Stimulated activated CD8-positive, alpha-beta memory T cell treated with anti-CD3 and anti-CD28 coated beads, Interleukin-4, amount 100 ng/mL, for 1 hour (primary cell): ENCODE data around the gene LIN9.
"Not testable (repeated sequence)": the region's sequence is repeated elsewhere in the genome, so short reads cannot be mapped to it uniquely, and the experiment has no call there.

ENCODE experiments used
- DNase-seq, 2 donors: peaks; one replicate each; pipeline ENCODE4 v3.0.0-alpha.2; 2020; ENCODE audit warnings: low read depth in 2 of 2, low spot score in 1 of 2

Gene LIN9, protein sequence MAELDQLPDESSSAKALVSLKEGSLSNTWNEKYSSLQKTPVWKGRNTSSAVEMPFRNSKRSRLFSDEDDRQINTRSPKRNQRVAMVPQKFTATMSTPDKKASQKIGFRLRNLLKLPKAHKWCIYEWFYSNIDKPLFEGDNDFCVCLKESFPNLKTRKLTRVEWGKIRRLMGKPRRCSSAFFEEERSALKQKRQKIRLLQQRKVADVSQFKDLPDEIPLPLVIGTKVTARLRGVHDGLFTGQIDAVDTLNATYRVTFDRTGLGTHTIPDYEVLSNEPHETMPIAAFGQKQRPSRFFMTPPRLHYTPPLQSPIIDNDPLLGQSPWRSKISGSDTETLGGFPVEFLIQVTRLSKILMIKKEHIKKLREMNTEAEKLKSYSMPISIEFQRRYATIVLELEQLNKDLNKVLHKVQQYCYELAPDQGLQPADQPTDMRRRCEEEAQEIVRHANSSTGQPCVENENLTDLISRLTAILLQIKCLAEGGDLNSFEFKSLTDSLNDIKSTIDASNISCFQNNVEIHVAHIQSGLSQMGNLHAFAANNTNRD

DNA sequence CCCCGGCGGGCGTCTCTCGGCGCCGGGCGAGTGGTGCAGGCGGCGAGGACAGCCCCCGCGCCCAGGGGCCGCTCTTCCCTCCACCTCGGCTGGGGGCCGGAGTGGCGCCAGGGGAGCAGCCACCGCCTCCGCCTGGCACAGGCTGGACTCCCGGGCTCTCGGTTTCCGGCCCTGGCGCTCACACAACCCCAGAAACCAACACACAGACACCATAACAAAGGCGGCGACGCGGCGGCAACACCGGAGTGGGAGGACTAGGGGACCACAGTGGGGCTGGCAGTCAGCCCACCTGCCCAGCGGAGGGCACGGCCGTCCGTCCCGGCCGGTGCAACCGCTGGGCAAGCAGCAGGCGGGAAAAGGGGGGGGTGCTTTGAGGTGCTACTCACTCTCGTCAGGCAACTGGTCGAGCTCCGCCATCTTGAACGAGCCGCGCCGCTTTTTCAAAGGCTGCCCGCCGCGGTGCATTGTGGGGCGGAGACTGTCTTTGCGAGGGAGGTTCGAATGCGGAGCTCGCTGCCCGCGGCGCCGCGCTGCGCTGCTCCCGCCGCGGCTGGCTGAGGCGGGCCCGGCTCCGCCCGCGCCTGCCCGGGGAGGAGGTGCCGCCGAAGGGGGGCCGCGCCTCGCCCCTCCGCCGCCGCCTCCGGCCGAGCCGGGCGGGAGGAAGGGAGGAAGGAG lies at the start of gene LIN9:
Gene LIN9, minus strand, starts transcription at position 442 of the 675 bp plus-strand sequence. Its CDS starts 25 bp downstream, at position 417.
- DNase-seq = peak; percentile 78 to 84

DNA sequence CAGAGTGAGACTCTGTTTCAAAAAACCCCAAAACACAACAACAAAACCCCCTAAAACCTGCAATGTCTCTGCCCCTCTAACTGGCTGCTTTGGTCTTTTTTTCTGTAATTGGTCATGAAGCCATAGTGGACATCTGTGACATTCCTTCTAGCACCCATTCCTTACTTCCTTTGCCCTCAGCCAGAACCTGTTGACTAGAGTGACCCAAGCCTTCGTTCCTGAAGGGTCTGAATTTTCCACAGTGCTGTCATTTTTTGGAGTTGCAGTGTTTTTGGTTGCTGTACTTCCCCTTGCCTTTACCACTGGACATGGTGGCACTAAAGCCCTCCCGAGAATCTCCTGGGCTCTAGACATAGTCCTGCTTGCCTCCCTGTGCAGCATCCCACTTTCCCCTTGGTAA lies 48.5 kb upstream of the LIN9 start:
- no peak for DNase-seq

DNA sequence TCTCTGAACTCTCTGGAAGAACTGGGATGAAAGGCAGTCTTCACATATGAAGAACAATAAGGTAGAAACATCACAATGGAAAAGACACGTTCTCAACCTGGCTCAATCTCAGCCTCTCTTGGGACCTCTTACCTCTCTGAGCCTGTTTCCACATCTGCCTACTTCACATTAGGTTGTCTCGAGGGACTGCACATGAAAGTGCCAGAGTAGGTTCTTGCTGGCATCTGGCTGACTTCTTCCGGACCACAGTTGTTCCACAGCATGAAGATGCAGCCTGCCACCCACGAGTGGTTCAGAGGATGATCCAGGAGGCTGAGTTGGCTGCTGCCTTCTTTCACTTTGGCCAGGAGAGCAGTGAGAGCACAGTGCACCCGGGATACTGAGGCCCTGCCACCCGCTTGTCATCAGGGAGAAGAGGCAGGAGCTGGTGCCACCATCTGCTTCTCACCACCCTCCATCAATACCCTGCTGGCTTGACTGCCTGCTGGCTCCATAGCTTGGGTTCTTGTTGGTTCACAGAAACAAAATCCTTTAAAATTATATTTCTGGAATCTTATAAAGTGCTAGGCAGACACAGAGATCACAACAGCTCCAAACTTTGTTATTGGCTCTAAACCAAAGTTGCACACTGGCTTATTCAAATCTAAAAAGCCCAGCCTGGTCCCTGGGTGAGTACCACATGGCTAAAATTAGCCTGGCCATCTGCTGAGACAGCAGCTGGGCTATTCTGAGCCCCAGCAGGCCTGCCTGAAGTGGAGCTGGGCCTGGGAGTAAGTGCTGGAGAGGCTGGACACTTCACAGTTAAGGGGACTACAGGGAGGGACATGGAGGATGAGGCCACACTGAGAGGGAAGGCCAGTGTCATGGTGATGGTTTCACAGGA lies 46.9 kb upstream of the LIN9 start:
- no peak for DNase-seq

DNA sequence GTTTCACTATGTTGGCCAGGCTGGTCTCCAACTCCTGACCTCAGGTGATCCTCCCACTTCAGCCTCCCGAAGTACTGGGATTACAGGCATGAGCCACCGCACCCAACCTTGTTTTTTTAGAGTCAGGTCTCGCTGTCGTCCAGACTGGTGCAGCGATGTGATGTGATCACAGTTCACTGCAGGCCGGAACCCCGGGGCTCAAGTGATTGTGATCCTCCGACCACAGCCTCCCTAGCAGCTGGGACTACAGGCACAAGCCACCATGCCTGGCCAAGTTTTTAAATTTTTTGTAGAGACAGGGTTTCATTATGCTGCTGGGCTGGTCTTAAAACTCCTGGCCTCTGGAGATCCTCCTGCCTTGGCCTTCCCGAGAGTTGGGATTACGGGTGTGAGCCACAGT lies 46.1 kb upstream of the LIN9 start:
- no peak for DNase-seq

DNA sequence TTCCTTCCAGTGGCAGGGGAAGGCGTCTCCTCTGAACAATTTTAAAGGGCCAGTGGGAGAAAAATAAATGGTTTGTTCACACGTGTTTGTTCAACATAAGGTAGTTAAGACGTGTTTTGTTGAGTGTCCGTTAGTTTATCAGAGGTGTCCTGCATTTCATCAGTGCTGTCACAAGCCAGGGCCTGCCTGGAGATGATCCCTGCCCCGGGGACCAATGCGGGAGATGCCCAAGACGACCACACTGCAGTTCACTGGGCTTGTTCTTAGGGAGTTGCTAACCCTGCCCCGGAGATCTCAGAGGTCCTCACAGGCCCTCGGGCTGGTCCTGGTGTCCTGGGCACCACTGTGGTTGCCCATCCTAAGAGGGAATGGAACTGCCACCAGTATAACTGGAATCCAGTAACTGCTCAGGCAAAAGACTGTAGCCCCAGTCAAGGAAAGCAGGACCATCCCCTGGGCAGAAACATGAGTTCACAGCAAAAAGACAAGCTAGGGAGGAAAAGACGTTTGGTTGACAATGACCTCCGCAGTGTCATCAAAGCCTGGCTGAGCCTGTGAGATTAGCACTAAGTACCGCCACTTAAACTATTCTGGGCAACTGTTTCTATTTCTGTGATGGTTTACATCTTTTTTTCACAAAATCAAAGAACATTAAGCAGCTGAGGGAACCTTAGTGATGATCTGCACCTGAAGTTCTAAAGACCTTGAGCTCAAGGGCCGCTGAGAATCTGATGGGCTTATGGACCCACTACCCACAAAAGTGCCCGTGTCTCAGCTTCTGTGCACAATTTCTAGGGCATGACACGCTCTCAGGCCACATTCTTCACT lies 44.9 kb upstream of the LIN9 start:
- DNase-seq = no peak

DNA sequence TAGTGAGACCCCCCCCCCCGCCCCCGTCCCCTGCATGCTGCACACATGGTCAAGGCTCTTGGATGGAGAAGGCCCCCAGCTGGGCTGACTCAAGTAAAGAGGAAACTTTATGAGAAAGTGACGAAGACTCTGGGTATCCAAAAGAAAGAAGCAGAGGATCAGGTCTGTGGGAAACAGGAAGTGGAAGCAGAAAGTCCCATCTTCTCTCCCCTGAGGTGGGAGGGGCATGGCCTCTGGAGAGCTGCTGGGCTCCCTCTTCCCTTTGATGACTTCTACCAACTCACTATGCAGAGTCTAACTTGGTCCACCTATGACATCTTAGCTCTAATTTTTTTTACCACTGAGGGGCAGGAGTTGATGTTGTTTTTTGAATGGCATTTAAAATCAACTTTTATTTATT lies 42.7 kb upstream of the LIN9 start:
- no peak for DNase-seq

DNA sequence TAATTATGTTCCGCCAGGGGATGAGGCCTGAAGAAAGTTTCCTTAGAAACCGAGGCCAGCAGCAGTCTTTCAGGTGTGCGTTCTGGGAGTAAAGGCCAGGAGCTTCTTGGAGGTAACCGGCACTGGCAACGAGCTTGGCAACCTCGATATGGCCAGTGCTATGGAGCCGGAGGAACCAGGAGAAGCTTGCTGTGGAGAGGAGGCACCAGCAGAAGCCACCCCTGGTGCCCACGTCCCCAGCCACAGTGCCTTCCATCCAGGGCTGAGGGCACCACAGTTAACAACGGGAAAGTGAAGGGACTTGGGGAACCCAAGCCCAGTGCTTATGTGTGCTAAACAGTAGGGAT lies 41.5 kb upstream of the LIN9 start:
- no peak for DNase-seq

DNA sequence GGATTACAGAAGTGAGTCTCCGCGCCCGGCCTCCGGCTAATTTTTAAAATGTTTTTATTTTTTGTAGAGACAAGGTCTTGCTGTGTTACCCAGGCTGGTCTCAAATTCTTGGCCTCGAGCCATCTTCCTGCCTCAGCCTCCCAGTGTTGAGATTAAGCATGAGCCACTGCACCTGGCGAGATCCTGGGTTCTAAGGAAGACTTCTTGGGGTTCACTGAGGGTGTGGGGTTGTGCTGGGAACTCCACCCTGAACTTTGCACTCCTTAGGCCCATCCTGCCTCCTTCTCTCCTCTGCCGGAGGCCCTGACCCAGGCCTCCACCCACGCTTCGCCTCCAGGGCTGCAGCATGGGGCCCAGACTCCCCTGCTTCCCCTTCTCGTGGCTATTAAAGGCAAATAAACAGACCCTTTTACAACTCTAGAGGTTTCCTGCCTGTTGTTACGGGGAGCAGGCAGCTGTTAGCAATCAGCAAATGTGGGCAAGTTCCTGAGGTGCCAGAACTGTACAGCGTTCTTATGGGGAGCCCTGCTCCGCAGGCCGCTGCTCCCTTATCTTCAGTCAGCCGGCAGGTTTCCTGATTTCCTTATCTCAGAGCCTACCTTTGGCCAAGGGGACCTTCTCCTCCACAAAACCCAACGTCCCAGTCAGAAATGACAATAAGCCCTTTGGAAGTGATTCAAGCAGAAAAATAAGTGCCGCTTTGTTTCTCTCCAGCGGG lies 41.0 kb upstream of the LIN9 start:
- DNase-seq = no peak

DNA sequence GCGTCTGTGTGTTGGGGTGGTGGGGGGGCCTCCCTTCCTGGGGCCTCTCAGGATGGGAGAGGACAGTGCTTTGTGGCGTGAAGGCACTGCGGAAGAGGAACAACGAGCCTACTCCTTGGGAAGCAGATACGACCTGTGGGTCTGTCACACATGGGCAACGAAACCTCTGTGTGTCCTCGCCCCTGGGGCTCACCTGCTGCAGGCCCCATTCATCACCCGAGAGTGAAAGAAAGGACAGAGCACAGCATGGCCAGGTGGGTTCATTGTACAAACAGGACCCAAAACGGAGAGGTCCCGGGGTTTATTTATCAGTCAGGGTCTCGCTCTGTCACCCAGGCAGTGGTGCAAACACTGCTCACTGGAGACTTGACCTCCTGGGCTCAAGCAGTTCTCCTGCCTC lies 40.1 kb upstream of the LIN9 start:
- DNase-seq = no peak

DNA sequence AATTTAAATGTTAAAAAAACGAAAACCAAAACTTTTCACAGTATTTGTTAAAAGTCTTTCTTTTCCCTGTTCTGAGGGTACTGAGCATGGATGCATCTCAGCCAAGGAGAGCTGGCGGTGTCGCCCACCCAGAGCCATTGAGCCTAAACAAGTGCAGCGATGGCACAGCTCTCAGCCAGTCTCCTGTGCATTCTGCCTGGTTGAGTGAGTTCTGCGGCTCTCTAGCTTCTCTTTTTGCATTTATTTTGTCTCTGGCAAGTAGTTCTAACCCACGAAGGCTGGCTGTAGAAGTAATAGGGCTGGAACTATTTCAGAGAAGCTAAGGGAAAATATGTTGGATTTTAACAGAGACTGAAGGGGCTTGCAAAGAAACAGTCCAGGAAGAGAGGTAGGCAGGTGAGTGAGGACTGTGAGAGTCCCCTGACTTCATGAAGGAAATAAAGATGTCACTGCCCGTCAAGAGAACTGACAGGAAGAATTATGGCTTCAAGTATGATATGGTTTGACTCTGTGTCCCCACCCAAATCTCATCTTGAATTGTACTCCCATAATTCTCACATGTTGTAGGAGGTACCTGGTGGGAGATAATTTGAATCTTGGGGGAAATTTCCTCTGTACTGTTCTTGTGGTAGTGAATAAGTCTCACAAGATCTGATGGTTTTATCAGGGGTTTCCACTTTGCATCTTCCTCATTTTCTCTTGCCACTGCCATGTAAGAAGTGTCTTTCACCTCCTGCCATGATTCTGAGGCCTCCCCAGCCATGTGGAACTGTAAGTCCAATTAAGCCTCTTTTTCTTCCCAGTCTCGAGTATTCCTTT lies 35.7 kb upstream of the LIN9 start:
- no peak for DNase-seq

DNA sequence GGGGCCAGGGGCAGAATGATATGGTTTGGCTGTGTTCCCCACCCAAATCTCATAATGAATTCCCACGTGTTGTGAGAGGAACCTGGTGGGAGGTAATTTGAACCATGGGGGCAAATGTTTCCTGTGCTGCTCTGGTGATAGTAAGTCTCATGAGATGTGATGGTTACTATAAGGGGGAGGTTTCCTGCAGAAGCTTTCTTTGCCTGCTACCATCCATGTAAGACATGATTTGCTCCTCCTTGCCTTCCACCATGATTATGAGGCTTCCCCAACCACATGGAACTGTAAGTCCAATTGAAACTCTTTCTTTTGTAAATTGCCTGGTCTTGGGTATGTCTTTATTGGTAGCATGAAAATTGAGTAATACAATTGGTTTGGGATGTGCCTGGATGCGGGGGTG lies 33.7 kb upstream of the LIN9 start:
- no peak for DNase-seq

DNA sequence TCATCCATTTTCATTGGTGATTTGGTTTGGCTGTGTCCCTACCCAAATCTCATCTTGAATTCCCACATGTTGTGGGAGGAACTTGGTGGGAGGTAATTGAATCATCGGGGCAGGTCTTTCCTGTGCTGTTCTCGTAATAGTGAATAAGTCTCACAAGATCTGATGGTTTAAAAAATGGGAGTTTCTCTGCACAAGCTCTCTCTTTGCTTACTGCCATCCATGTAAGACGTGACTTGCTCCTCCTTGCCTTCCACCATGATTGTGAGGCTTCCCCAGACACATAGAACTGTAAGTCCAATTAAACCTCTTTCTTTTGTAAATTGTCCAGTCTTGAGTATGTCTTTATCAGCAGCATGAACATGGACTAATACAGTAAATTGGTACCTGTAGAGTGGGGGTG lies 31.1 kb upstream of the LIN9 start:
- not testable (repeated sequence) for DNase-seq

DNA sequence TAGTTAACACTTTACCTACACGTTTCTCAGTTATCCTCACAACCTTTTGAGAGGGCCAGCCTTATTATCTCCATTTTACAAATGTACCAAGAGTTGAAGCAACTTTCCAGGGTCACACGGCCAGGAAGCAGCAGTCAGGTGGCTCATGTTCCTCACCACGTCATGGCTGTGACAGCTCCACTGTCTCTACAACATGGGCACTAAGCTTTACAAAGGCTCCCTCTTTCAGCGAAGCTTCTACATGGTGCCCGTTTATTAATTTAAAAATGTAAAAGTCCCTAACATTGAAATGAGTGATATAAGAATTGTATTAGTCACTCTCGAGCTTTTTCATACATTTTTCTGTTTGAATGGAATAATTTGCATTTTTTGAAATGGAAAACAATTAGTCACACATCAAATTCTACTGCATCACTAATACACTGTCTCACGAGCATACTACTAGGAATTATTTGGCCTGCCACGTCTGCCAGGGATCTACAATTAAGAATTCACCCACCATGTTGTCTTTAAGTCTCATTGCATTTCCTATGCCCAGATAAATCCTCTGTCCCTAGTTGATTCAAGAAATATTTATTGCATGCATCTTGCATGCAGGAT lies 28.4 kb upstream of the LIN9 start:
- DNase-seq = no peak

DNA sequence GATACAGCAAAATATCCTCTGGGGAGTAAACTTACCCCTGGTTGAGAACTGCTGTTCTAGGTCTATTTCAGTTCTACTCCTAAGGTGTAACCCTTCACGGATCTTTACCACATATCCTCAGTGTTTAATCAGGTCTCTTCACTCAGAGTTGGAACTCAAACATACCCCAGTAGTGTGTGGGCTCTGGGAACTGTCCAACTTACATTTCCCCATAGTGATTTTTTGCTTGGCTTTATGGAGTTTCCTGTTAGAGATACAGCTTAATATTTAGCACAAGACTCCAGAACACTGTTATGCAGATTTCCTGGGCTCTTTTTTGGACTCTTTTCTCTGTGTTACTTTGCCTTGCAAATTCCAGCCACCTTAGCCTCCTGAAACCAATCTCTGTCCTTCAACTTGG lies 26.7 kb upstream of the LIN9 start:
- DNase-seq = no peak

DNA sequence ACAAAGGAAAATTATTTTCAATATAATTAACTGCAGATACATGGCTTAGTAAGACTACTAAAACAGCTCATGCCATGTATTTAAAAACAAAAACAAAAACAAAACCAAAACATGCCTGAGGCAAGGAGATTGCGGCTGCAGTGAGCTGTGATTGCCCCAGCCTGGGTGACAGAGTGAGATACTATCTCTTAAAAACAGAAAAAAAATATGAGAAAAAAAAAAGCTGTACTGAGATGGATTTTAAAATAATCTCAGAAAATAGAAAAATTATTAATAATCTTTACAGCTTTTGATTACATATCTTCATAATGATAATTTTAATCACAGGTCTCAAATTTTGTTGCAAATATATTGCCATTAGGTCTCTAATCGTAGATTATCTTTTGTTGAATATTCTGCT lies 24.0 kb upstream of the LIN9 start:
- DNase-seq = no peak

DNA sequence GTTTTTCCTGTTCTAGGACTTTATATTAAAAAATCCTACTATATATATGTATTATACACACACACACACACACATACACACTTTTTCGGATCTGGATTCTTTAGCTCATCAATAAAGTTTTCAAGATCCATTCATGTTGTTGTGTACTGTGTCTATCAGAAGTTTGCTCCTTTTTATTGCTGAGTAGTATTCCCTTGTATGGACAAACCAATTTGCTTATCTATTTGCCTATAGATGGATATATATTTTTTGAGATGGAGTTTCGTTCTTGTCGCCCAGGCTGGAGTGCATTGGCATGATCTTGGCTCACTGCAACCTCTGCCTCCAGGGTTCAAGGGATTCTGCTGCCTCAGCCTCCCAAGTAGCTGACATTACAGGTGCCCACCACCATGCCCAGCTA lies 20.3 kb upstream of the LIN9 start:
- no peak for DNase-seq

DNA sequence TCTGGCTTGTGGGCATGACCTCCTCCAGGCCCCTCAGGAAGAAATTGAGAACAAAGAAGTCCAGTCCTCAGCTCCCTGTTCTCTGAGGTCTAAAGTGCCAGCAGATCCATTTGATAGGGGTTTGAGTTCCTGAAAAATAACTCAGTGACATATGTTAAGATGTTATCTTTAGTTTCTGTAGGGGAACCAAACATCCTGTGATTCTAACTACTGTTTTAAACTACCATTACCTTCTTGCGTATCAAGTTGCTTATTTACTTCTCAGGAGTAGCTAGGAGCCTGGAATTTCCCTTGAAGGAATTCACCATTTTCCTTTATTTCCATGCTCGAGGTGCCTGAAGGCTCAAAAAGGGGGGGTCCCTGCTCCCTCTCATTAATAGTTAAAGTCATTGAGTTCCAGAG lies 18.8 kb upstream of the LIN9 start:
- no peak for DNase-seq

DNA sequence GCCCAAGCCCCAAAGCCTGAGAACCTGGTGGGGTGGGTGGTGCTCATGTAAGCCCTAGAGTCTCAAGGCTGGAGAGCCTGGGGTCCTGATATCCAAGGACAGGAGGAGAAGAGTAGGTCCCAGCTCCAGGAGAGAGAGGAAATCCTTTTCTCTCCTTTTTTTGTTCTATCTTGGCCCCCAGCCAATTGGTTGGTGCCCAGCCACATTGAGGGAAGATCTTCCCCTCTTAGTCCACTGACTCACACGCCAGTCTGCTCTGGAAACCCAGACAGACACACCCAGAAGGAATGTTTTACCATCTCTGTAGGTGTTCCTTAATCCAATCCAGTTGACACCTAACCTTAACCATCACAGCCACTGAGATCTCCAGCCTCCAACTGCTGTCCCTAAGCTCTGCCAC lies 16.2 kb upstream of the LIN9 start:
- no peak for DNase-seq

DNA sequence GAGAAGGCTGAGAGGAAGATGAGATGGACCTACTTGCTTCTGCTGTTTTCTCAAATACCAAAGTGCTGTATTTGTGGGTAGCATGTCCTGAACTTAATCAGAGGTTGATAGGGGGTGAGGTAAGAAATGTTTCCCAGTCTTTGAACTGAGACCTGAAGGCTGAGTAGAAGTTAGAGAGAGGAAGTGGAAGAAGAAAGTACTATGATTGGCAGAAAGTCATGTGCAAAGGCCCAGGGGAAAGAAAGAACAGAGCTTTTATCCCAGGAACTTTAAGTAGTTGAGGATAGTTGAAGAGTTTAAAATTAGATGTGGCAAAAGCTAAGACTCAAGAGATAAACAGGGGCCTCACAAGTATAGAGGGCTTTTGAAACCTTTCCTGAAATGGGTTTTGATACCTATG lies 15.5 kb upstream of the LIN9 start:
- no peak for DNase-seq
